Cardiac septum (tissue), 1 donor: ENCODE data around the gene CNTRL. TPM values are rescaled to one million over a fixed set of nuclear protein-coding genes. Genes with fewer than 3 reads are reported as not detected.
"Not testable (repeated sequence)": the region's sequence is repeated elsewhere in the genome, so short reads cannot be mapped to it uniquely, and the experiment has no call there.

ENCODE experiments used
- DNase-seq: peaks from one replicate; pipeline ENCODE4 v3.0.0-alpha.2; 2020; ENCODE audit warnings: low spot score
- intact Hi-C: fragments of 100-400 bp; cut with DNase I; formaldehyde crosslinking; loops from one replicate; pipeline ENCODE4 v1.14.0; 2022
- total RNA-seq: library from RNA; stranded (reverse); fragmentation: NEBNext Ultra II Directional; extraction: Animal tissue kit (Norgen Biotek cat#: 25700); gene quantifications from one replicate; pipeline ENCODE4 v1.2.1, GENCODE V29; 2021
- donor health status: DM: no; HTN: no; CAD: no.

CNTRL gene
- total RNA-seq, 1 donor from 2014 or later, result 4.2 TPM

DNA sequence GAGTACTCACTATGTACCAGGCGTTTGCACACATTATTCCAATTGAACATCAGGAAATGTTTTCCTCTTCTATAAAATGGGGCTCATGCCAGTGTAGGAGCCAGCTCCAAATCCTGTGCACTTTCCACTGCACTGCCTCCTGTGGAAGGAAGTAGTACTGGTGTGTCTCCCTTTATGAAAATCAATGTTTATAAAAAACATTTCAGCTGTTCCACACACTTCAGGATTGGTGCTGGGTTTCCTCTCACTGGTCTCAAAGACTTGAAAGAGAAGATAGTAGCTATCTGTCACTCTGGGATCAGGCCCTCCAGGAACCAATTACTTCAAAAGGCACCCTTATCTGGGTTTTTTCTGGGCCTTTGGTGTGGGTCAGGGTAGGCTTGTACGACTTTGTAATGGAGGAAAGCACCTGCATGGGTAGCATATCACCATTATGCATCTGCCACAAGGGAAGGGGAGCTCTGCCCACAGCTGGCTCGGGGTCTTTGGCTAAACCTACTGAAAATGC lies 94.4 kb downstream of the CNTRL start:
- DNase-seq, result no peak
- intact Hi-C loops, result no loop called here

- intact Hi-C loops, result no loop called here
- DNase-seq, result no peak
Observed at GRCh38 chr9:121171236-121171635, 96.5 kb downstream of the CNTRL start.

- DNase-seq, result no peak
- intact Hi-C loops, result no loop called here
Observed at GRCh38 chr9:121172726-121173487, 98.2 kb downstream of the CNTRL start.

DNA sequence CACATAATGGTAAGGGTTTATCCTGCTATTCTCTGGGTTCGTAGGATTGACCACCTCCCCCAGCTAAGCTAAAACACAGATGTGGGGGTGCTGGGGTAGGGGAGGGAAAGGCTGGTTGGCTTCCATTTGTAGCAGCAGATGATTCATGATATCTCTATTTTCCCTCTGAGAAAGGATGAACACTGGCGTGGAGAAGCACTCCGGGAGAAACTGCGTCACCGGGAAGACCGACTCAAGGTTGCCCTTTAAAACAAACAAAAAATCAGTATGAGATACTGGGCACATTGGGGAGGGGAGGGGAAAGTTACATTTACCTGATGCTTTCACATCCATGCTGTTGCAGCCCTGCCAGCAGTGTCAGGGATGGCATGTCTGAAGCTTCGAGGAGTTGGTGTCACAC lies 98.7 kb downstream of the CNTRL start:
- DNase-seq, result no peak
- intact Hi-C loops, result no loop called here

DNA sequence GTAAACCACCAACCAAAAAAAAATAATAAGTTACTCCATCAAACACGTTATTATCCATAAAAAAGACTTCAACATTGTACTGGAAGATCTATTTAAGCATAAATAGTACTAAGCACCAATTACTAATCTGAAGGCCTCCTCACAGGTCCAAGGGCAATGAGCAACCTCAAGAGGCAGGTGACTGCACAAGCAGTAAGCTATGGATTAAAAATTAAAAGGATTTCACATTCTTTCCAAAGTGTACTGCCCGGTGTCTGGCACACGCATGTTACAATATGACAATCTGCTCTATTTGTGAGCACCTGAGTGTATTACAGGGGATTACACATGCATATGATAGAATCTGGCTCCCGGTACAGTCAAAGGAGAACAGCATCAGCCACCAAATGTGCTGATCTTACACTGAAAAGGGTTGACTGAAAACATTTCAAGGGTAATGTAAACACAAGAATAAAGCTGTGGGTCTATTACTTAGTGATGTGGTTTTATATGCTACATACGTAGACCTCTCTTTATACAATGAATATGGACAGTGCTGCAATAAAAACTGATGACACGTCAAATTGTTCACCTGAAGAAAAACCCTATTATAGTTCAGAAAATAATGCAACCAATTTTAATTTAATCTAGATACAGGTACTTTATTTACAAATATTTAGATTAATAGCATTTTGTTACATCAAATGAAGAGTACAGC lies 104.1 kb downstream of the CNTRL start:
- intact Hi-C loops, result no loop called here
- no peak for DNase-seq

DNA sequence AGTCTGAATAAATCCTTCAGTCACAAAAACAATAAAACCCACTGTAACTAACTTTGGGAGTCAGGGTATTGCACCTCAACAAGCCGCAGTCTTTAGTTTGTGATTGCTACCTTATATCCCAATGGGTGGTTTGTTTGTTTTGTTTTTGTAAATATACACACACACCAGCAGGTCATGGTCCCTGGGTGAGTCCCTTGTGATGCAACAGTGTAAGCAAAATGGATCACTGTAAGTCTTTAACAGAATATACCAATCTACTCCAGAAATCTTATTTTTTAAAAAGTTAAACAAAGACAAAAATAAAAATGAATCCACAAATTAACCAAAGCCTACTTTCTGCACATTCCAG lies 104.6 kb downstream of the CNTRL start:
- intact Hi-C loops, DNase-seq: not testable (repeated sequence)

- no peak for DNase-seq
- intact Hi-C loops, result no loop called here
Observed at GRCh38 chr9:121179930-121180681, 105.4 kb downstream of the CNTRL start.

DNA sequence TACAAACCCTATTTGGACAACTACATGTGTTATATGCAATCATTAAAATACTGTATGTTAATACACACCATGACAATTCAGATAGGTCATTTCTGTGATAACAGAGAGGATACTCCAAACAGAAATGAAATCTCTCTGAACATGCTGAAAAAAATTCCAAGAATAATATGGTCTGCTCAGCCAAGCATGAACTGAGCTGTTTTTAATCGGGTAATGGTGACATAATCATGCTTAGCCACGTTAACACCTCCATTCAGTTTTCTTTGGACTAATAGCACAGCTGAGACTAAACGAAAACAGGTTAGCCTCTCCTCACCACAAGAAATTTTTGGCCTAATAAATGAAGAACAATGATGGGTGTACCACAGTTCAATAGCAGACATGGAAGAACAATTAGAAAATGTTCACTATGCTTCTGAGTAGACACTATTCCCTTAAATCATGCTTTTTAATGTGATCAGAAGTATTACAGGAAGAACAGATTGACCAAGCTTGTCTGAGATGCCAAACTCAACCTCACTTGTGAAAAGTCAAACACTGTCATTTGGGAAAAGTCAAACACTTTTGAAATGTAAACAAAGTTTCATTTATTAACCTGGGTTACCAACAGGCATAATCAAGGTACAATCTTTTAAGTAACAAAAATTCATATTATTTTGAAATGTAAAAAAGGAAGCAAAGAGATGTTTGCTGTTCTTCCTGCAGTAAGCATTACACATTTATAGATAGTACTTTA lies 107.5 kb downstream of the CNTRL start:
- intact Hi-C loops, result no loop called here
- no peak for DNase-seq

DNA sequence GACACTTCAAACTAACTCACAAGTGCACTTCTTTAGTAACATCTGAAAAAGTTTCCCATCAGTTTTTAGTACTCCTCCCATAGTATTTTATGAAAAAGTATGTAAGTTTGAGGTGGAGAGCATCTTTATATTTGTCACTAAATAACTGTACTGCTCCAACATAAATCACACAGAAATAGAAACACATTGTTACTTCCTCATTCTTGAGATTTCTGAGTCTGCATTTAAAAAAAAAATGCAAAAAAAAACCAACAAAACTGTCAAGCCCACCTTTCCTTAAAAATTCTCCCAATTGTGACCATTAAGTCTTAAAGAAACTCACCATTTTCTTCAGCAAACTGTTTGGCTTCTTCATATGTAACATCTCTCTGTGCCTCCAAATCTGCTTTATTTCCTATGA lies 108.2 kb downstream of the CNTRL start:
- DNase-seq, result no peak
- intact Hi-C loops, result no loop called here

DNA sequence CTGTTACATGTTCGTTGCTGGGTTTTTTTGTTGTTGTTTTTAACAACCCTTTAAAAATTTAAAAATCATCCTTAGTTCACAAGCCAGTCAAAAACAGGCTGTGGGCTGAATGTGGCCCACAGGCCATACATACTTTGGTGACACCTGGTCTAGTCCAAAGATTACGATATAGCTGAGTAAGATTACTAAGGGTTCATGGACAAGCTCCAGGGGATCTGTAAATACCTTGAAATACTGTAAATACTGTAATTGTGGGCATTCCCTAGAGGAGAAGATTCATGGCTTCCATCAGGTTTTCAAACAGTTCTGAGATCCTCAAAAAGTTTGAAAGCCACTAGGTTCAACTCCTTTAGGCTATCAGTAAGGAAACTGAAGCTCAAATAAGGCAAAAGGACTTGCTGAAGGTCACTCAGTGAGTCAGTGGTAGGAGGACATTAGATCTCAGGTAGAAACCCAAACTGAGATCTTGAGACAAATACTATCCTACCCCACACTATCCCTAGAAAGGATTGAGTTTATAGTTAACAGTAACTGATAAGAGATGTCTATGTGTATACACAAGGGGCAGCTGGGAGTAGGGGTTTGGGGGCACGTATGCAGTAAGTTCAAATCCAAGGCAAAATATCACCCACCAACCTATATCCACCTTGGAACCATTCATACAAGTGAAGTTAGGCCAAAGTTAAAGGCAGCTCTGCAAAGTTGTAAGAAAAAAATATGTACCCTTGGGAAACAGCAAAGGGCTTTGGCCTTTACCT lies 109.1 kb downstream of the CNTRL start:
- no peak for DNase-seq

GRCh38 chr9:121184463-121184862 lies 109.7 kb downstream of the CNTRL start:
- intact Hi-C loops, result no loop called here
- DNase-seq, result no peak

More for the DNA sequence above, 109.1 kb downstream of the CNTRL start:
- intact Hi-C loops, result no loop called here

DNA sequence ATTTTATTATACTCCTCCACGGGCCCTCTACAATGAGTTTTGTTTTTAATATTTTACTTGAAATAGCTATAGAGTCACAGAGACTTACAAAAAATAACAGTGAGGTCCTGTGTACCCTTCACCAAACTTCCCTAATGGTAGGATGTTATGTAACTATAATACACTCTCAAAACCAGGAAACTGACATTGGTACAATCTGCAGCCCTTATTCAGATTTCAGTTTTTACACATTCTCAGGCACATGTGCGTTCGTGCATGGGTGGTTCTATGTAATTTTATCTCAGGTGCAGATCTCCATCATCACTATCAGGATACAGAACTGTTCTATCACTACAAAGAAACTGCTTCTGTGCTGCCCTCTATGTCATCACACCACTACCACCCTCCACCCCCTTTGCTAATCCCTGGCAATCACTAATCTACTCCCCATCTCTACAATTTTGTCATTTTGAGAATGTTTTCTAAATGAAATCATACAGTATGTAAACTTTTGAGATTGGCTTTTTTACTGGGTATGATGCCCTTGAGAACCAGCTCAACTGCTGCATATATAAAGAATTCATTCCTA lies 110.5 kb downstream of the CNTRL start:
- intact Hi-C loops, result no loop called here
- DNase-seq, result no peak

- DNase-seq, result no peak
- intact Hi-C loops, result no loop called here
Observed at GRCh38 chr9:121185774-121186403, 111.1 kb downstream of the CNTRL start.

DNA sequence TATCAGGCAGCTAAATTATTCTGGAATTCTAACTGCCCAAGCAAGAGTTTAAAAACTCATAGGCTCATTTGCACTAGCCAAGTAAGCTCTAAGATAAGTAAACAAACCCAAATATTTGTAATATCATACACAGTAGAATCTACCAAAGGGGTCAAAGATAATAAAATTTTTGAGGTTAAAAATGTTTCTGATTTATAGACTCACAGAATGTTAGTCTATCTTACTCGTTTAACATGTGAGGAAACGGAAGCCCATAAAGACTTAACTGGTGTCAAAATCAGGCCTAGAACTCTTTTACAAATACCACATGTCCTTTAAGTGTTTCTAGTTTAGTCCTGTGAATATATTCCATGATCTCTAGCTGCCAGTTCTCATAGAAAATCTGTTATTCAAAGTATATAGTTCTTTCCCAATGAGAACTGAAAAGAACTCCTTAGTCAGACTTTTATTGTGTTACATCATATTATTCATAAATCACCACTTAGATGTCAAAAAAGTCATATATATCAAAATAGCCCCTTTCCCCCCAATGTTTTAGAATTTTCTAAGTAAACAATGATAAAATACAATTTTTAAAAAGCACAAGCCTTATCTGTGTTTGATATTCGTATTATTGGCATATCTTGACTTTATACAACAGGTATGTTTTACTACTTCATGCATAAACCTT lies 113.0 kb downstream of the CNTRL start:
- intact Hi-C loops, result no loop called here

GRCh38 chr9:121189006-121189405 lies 114.3 kb downstream of the CNTRL start:
- DNase-seq, result no peak
- intact Hi-C loops, result no loop called here

More for the DNA sequence above, 113.0 kb downstream of the CNTRL start:
- DNase-seq, result no peak

DNA sequence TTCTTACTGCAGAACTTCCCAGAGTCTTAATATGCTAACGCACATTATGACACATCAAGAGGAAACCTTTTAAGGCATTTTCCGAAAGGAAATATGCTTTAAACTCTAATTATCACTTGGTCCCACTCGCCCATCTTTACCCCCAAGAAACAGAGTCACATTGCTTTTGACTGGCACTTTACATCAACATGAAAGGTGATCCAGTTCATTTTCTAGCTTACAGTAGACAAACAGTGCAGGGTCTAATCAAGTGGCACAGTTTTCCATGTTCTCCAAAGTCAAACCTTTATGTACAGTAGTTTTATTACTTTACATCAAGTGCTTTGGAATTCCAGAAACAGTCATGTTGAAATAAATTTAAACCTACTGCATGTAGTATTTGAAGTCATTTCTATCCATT lies 114.9 kb downstream of the CNTRL start:
- intact Hi-C loops, result no loop called here
- DNase-seq, result no peak

DNA sequence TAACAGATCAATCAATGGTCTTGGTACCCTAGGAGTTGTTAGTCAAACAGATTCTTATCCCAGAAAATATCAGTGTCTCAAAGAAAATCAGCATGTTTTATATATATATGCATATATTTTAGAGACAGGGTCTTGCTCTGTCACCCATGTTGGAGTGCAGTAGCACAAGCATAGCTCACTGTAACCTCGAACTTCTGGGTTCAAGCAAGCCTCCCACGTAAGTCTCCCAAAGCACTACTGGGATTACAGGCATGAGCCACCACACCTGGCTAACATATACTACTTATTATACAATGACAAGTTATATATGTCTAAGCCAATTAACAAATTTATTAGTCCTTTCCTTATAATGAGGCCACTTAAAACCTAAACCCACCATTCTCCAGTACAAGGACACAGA lies 116.5 kb downstream of the CNTRL start:
- intact Hi-C loops, result no loop called here
- no peak for DNase-seq

- no peak for DNase-seq
- intact Hi-C loops, result no loop called here
Observed at GRCh38 chr9:121192518-121192917, 117.8 kb downstream of the CNTRL start.
